DOHH2 (cell line): Measurements from ENCODE around the gene CP.

ENCODE experiments used
- H3F3A ChIP-seq: fragments of 200-600 bp; sonication (generic), shearing (Covaris generic); 2 replicates; pipeline ENCODE4 v1.6.0; 2016; ENCODE audit warnings: antibody characterized with exemption, mild to moderate bottlenecking; ENCODE audit not compliant: control insufficient read depth, insufficient read depth
- H3K27ac ChIP-seq: fragments of 200-600 bp; sonication (generic); 2 replicates; pipeline ENCODE4 v1.5.1; 2014; ENCODE audit warnings: low read depth, mild to moderate bottlenecking, low read length, moderate library complexity
- H3K27me3 ChIP-seq: fragments of 200-600 bp; sonication (generic); 2 replicates; pipeline ENCODE4 v1.6.1; 2014; ENCODE audit warnings: mild to moderate bottlenecking, low read length, mixed read lengths; ENCODE audit not compliant: control insufficient read depth
- H3K36me3 ChIP-seq: fragments of 200-600 bp; sonication (generic); 2 replicates; pipeline ENCODE4 v1.6.1; 2014; ENCODE audit warnings: mild to moderate bottlenecking, low read length, moderate library complexity, mixed read lengths; ENCODE audit not compliant: control insufficient read depth
- H3K4me1 ChIP-seq: fragments of 200-600 bp; sonication (generic); 2 replicates; pipeline ENCODE4 v1.6.1; 2014; ENCODE audit warnings: mild to moderate bottlenecking, low read length, mixed read lengths; ENCODE audit not compliant: control insufficient read depth
- H3K4me2 ChIP-seq: fragments of 200-600 bp; sonication (generic); 2 replicates; pipeline ENCODE4 v1.6.0; 2014; ENCODE audit warnings: mild to moderate bottlenecking, low read length, moderate library complexity
- H3K4me3 ChIP-seq: fragments of 200-600 bp; sonication (generic); 2 replicates; pipeline ENCODE4 v1.5.1; 2014; ENCODE audit warnings: mild to moderate bottlenecking, low read length, mixed read lengths
- H3K79me2 ChIP-seq: fragments of 200-600 bp; sonication (generic); 2 replicates; pipeline ENCODE4 v1.6.1; 2014; ENCODE audit warnings: mild to moderate bottlenecking, low read length, mixed read lengths; ENCODE audit not compliant: control insufficient read depth
- H3K9me2 ChIP-seq: fragments of 200-600 bp; sonication (generic); replicated peaks from 2 replicates; pipeline ENCODE4 v1.6.1; 2014; ENCODE audit warnings: mild to moderate bottlenecking, low read length, mixed read lengths; ENCODE audit not compliant: control insufficient read depth
- H3K9me3 ChIP-seq: fragments of 200-600 bp; sonication (generic); 2 replicates; pipeline ENCODE4 v1.6.1; 2014; ENCODE audit warnings: antibody characterized with exemption, low read length, mixed read lengths; ENCODE audit not compliant: control insufficient read depth, insufficient read depth
- H4K20me1 ChIP-seq: fragments of 200-600 bp; sonication (generic); 2 replicates; pipeline ENCODE4 v1.6.0; 2014; ENCODE audit warnings: low read depth, mild to moderate bottlenecking, antibody characterized with exemption, low read length, moderate library complexity; ENCODE audit not compliant: control insufficient read depth, insufficient read depth
- EZH2phosphoT487 ChIP-seq: fragments of 200-600 bp; sonication (generic); IDR thresholded peaks from 2 replicates; pipeline ENCODE4 v1.6.1; 2017; ENCODE audit warnings: borderline replicate concordance, mild to moderate bottlenecking, antibody characterized with exemption, low read length, moderate library complexity, mixed read lengths
- TF ChIP-seq, protein P1 (sequence below): fragments of 200-600 bp; sonication (generic); IDR thresholded peaks from one replicate; pipeline ENCODE4 v1.5.1; 2014; ENCODE audit warnings: antibody characterized with exemption, mild to moderate bottlenecking, low read depth, low read length; ENCODE audit not compliant: poor library complexity, severe bottlenecking

Gene CP

DNA sequence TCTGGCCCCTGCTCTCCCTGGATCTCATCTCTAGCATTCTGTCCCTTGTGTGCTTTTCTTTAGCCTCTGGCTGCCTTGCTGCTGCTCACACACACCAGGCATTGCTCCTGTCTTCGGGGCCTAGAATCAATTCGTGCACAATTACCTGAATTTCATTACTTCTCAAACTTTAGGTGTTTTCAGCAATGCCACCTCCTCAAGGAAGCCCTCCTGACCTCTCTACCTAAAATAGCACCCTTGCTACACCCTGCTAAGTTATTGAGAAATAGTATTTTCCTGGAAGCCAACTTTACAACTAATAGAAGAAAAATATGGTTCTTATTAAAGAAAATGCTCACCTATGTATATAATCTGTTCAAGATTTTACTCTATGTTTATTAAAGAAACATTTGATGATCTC is 40.4 kb downstream of the CP start:
- H3K4me3 ChIP-seq: no peak overlapping the region
- no peaks in the 10 kb centered on the region for H3K9me2 ChIP-seq
- no peaks in the 10 kb centered on the region for H3K79me2 ChIP-seq
- TF ChIP-seq, protein P1, sequence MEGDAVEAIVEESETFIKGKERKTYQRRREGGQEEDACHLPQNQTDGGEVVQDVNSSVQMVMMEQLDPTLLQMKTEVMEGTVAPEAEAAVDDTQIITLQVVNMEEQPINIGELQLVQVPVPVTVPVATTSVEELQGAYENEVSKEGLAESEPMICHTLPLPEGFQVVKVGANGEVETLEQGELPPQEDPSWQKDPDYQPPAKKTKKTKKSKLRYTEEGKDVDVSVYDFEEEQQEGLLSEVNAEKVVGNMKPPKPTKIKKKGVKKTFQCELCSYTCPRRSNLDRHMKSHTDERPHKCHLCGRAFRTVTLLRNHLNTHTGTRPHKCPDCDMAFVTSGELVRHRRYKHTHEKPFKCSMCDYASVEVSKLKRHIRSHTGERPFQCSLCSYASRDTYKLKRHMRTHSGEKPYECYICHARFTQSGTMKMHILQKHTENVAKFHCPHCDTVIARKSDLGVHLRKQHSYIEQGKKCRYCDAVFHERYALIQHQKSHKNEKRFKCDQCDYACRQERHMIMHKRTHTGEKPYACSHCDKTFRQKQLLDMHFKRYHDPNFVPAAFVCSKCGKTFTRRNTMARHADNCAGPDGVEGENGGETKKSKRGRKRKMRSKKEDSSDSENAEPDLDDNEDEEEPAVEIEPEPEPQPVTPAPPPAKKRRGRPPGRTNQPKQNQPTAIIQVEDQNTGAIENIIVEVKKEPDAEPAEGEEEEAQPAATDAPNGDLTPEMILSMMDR: no peak
- no peak for TF ChIP-seq EZH2phosphoT487
- no peak overlapping the region for H3K4me2 ChIP-seq
- no peaks in the 10 kb centered on the region for H3K4me1 ChIP-seq
- H3K27ac ChIP-seq: no peak overlapping the region
- H3K9me3 ChIP-seq: no peaks in the 10 kb centered on the region
- peaks cover 2% of the 10 kb centered on the region; the same call in 1 of the 2 replicates for H3K27me3 ChIP-seq
- H3K36me3 ChIP-seq: no peaks in the 10 kb centered on the region
- H3F3A ChIP-seq: no peaks in the 10 kb centered on the region
- no peaks in the 10 kb centered on the region for H4K20me1 ChIP-seq

DNA sequence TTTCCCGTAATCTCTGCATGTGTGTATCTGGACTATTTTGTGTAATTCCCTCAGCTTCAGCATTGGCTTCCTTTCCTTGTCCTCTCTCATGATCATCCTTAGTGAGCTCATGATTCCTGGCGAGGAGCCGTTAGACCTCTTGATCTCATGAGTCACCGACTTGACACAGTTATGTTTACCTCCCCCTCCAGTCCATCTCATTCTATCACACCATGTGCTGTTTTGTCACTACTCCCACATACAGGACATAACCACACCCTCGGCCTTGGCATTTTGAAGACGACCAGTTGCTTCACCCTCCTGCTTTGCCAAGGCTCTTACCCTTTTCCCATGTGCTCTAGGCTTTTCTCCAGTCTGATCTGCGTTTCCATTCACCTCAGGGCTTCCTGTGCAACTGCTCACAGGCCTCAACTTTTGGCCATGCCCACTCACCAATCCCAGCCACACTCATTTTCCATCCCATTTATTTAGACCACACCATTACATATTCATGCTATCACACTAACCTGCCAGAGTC is 41.5 kb downstream of the CP start:
- Histone ChIP-seq H3K36me3 (no peaks in the 10 kb centered on the region), H3K4me2 (no peak overlapping the region), H3F3A (no peaks in the 10 kb centered on the region), H3K27ac (no peak overlapping the region), H3K4me3 (no peak overlapping the region), H3K9me2 (no peaks in the 10 kb centered on the region), H3K27me3 (no peaks in the 10 kb centered on the region), H3K9me3 (no peaks in the 10 kb centered on the region), H4K20me1 (no peaks in the 10 kb centered on the region), H3K4me1 (no peaks in the 10 kb centered on the region), H3K79me2 (no peaks in the 10 kb centered on the region)
- no peak for TF ChIP-seq EZH2phosphoT487
- TF ChIP-seq, protein P1: no peak

DNA sequence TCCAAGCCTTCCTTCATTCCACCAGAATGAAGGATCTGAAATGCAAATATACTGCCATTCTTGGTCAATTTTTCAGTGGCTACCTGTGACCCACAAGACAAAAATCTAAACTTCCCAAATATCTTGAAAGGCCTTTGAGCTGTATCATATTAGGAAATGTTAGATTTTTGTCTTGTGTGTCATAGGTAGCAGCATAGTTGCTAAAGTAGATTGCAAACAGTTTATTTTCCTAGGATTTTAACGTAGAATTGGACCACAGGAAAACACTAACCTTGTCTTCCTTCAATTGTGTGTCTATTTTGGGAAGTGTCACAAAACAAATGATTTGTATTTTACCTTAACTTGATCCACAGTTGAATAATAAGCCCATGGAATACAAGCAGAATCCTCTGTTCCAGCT is 42.4 kb downstream of the CP start:
- peaks cover 1% of the 10 kb centered on the region; the same call in 1 of the 2 replicates for H3K36me3 ChIP-seq
- no peaks in the 10 kb centered on the region for H3K79me2 ChIP-seq
- no peak overlapping the region for H3K27ac ChIP-seq
- H3K4me2 ChIP-seq: no peak overlapping the region
- H3K27me3 ChIP-seq: no peaks in the 10 kb centered on the region
- no peaks in the 10 kb centered on the region for H4K20me1 ChIP-seq
- no peaks in the 10 kb centered on the region for H3K9me3 ChIP-seq
- no peaks in the 10 kb centered on the region for H3K4me1 ChIP-seq
- H3K9me2 ChIP-seq: no peaks in the 10 kb centered on the region
- TF ChIP-seq EZH2phosphoT487: no peak
- TF ChIP-seq, protein P1: no peak
- no peaks in the 10 kb centered on the region for H3F3A ChIP-seq
- no peak overlapping the region for H3K4me3 ChIP-seq
